HEK293T (cell line): Measurements from ENCODE around the gene SRGAP1.

Experiments used
- BHLHE40 ChIP-seq: fragments of 450-650 bp; IDR thresholded peaks from 2 replicates; pipeline ENCODE4 v1.6.1; 2016; ENCODE audit warnings: mild to moderate bottlenecking, moderate library complexity, borderline replicate concordance
- CTBP1 ChIP-seq: fragments of 450-650 bp; IDR thresholded peaks from 2 replicates; pipeline ENCODE4 v1.6.1; 2016; ENCODE audit warnings: borderline replicate concordance
- ELF4 ChIP-seq: fragments of 450-650 bp; IDR thresholded peaks from 2 replicates; pipeline ENCODE4 v1.6.1; 2017; ENCODE audit warnings: antibody characterized with exemption
- PKNOX1 ChIP-seq: fragments of 450-650 bp; IDR thresholded peaks from 2 replicates; pipeline ENCODE4 v1.6.1; 2016
- SP1 ChIP-seq: fragments of 450-650 bp; IDR thresholded peaks from 2 replicates; pipeline ENCODE4 v1.6.1; 2017
- SUZ12 ChIP-seq: fragments of 450-650 bp; IDR thresholded peaks from 2 replicates; pipeline ENCODE4 v1.6.1; 2016; ENCODE audit warnings: mild to moderate bottlenecking

DNA sequence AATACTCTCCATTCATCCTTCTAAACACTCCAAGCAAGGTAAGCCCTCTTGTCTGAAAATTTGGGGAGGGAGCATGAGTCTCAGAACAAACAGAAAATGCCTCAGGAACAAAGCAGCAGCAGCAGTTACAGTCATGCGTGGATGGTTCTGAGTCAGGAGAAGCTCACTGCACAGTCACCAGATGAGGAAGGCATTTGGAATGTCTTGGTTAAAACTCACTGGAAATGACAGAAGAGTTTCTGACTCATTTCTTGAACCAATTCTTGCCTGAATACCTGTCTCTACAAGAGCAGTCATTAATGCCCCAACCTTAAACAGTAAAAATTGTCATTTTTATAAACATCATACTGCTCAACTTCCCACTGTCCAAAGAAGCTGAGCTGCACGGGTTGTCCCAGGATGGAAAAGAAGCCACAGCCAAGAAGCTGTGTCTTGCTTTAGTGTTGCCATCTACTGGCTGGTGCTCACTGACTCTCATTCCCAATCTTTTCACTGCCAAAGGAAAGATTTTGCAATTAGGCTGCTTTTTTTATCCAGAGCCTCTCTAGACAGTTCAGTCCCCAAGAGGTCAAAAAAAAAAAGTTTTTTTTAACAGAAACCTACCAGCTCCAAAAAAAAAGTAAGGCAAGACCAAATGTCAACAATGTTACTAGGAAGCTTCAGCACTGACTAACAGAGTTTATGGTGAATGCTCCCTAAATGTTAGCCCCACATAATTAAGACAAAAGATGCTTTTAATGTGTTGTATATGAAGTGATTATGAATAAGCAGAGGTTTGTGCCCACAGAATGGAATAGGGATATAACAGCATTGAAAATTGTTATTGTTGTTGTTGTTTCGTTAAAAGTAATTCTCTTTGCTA lies 337.2 kb downstream of the SRGAP1 start:
- TF ChIP-seq PKNOX1 (no peak), SP1 (no peak), ELF4 (no peak), CTBP1 (no peak), SUZ12 (no peak), BHLHE40 (no peak)
